IMR-90 (cell line): Measurements from ENCODE around the gene NOC2L. TPM values are rescaled to one million over a fixed set of nuclear protein-coding genes. Genes with fewer than 3 reads are reported as not detected.

Experiments used
- ATAC-seq: fragments of 200-7000 bp; cut with Tn5 transposase; 2 replicates; pipeline ENCODE4 v1.9.1; 2020; ENCODE audit warnings: low read depth, mild to moderate bottlenecking, moderate library complexity
- BruUV-seq: library from RNA; stranded (reverse); fragments of 400-500 nt; replicated peaks from 2 replicates; lab custom pipeline; 2021; lab: Mats Ljungman, UMichigan
- CTCF ChIA-PET: fragments of 300-600 bp; formaldehyde crosslinking; extraction: SDS; loops from one replicate; lab custom pipeline; 2021; ENCODE audit warnings: antibody characterized with exemption; lab: Yijun Ruan, JAX
- POLR2A ChIA-PET: fragments of 300-600 bp; sonication (Branson Sonifier 250); formaldehyde crosslinking; loops from one replicate; lab custom pipeline; 2022; ENCODE audit warnings: antibody characterized with exemption; ENCODE audit not compliant: unreplicated experiment; lab: Charles Lee
- DNase-seq: peaks from one replicate; pipeline ENCODE4 v3.0.0; 2013
- H2AFZ ChIP-seq: replicated peaks from 2 replicates; pipeline ENCODE3; 2013; ENCODE audit warnings: low read length, mild to moderate bottlenecking; ENCODE audit not compliant: poor library complexity
- H2AK5ac ChIP-seq: 2 replicates; pipeline ENCODE4 v1.6.1; 2013; ENCODE audit warnings: low read depth, low read length, inconsistent platforms
- H2AK9ac ChIP-seq: replicated peaks from 2 replicates; pipeline ENCODE3; 2013; ENCODE audit warnings: mild to moderate bottlenecking, low read depth, low read length, moderate library complexity; ENCODE audit not compliant: poor library complexity
- H2BK120ac ChIP-seq: 2 replicates; pipeline ENCODE4 v1.6.1; 2013; ENCODE audit warnings: low read depth, low read length, inconsistent platforms
- H2BK15ac ChIP-seq: 3 replicates; pipeline ENCODE4 v1.6.1; 2013; ENCODE audit warnings: low read depth, low read length, inconsistent platforms
- H2BK20ac ChIP-seq: 2 replicates; pipeline ENCODE4 v1.6.1; 2013; ENCODE audit warnings: low read depth, mild to moderate bottlenecking, inconsistent platforms, low read length, moderate library complexity
- H2BK5ac ChIP-seq: 2 replicates; pipeline ENCODE4 v1.6.1; 2013; ENCODE audit warnings: mild to moderate bottlenecking, low read depth, low read length, inconsistent platforms; ENCODE audit not compliant: poor library complexity, severe bottlenecking
- H3K14ac ChIP-seq: replicated peaks from 2 replicates; pipeline ENCODE4 v1.6.1; 2013; ENCODE audit warnings: low read depth, low read length, inconsistent platforms
- H3K18ac ChIP-seq: 2 replicates; pipeline ENCODE4 v1.6.1; 2013; ENCODE audit warnings: low read depth, low read length, control low read depth
- H3K23ac ChIP-seq: 2 replicates; pipeline ENCODE4 v1.6.1; 2013; ENCODE audit warnings: low read depth, low read length, inconsistent platforms
- H3K27ac ChIP-seq: 2 replicates; pipeline ENCODE4 v1.5.1; 2013; ENCODE audit warnings: mild to moderate bottlenecking, control low read depth, low read length; ENCODE audit not compliant: insufficient read depth
- H3K27me3 ChIP-seq: 2 replicates; pipeline ENCODE4 v1.6.1; 2013; ENCODE audit warnings: low read length; ENCODE audit not compliant: control insufficient read depth, insufficient read depth
- H3K36me3 ChIP-seq: 2 replicates; pipeline ENCODE4 v1.6.1; 2013; ENCODE audit warnings: low read length, mixed read lengths; ENCODE audit not compliant: control insufficient read depth, insufficient read depth
- H3K4ac ChIP-seq: 2 replicates; pipeline ENCODE4 v1.6.1; 2013; ENCODE audit warnings: low read depth, low read length, inconsistent platforms
- H3K4me1 ChIP-seq: 2 replicates; pipeline ENCODE4 v1.6.1; 2013; ENCODE audit warnings: low read length, mixed read lengths; ENCODE audit not compliant: control insufficient read depth, insufficient read depth
- H3K4me2 ChIP-seq: 2 replicates; pipeline ENCODE4 v1.6.1; 2013; ENCODE audit warnings: low read depth, mild to moderate bottlenecking, control low read depth, low read length, moderate library complexity
- H3K4me3 ChIP-seq: 2 replicates; pipeline ENCODE4 v1.5.1; 2013; ENCODE audit warnings: low read depth, mild to moderate bottlenecking, control low read depth, low read length, moderate library complexity; ENCODE audit not compliant: insufficient read depth
- H3K56ac ChIP-seq: 2 replicates; pipeline ENCODE4 v1.6.1; 2013; ENCODE audit warnings: low read length, inconsistent platforms; ENCODE audit not compliant: insufficient read depth; ENCODE audit errors: extremely low read depth
- H3K79me1 ChIP-seq, 2 experiments: 2 replicates each; pipeline ENCODE4 v1.6.1; 2013; ENCODE audit warnings: low read length in 2 of 2, inconsistent platforms in 1 of 2, low read depth in 1 of 2
- H3K9ac ChIP-seq: 2 replicates; pipeline ENCODE4 v1.6.1; 2013; ENCODE audit warnings: low read depth, low read length, control low read depth
- H3K9me1 ChIP-seq: 2 replicates; pipeline ENCODE4 v1.6.1; 2013; ENCODE audit warnings: low read length, inconsistent platforms; ENCODE audit not compliant: insufficient read depth
- H3K9me3 ChIP-seq: 2 replicates; pipeline ENCODE4 v1.6.1; 2013; ENCODE audit warnings: low read length; ENCODE audit not compliant: control insufficient read depth, insufficient read depth
- H4K20me1 ChIP-seq: 2 replicates; pipeline ENCODE4 v1.6.1; 2013; ENCODE audit warnings: low read length, inconsistent platforms; ENCODE audit not compliant: insufficient read depth
- H4K5ac ChIP-seq: 2 replicates; pipeline ENCODE4 v1.6.1; 2013; ENCODE audit warnings: mild to moderate bottlenecking, low read depth, low read length, control low read depth
- H4K8ac ChIP-seq, 2 experiments: 2 replicates each; pipeline ENCODE4 v1.6.1; 2013; ENCODE audit warnings: low read depth in 2 of 2, low read length in 2 of 2, control low read depth in 1 of 2, inconsistent platforms in 1 of 2
- H4K91ac ChIP-seq: 2 replicates; pipeline ENCODE4 v1.6.1; 2013; ENCODE audit warnings: low read depth, low read length, inconsistent platforms; ENCODE audit not compliant: insufficient read depth
- CHD1 ChIP-seq: IDR thresholded peaks from 2 replicates; pipeline ENCODE4 v1.6.1; 2012; ENCODE audit warnings: low read depth, low read length, improper control_type of control experiment
- CTCF ChIP-seq: conservative IDR thresholded peaks from 2 replicates; pipeline ENCODE4 v1.5.1; 2012; ENCODE audit warnings: mild to moderate bottlenecking, low read depth, low read length, improper control_type of control experiment
- ELK1 ChIP-seq: fragments of 150-350 bp; IDR thresholded peaks from 2 replicates; pipeline ENCODE4 v1.6.1; 2016; ENCODE audit warnings: low read depth, mild to moderate bottlenecking, low read length, moderate library complexity, borderline replicate concordance
- FOS ChIP-seq: fragments of 150-350 bp; IDR thresholded peaks from 2 replicates; pipeline ENCODE4 v1.6.1; 2016; ENCODE audit warnings: low read depth, low read length
- MAZ ChIP-seq: IDR thresholded peaks from 2 replicates; pipeline ENCODE4 v1.6.1; 2012; ENCODE audit warnings: low read depth, mild to moderate bottlenecking, low read length, improper control_type of control experiment, moderate library complexity, borderline replicate concordance
- NFE2L2 ChIP-seq: fragments of 150-350 bp; IDR thresholded peaks from 2 replicates; pipeline ENCODE4 v1.6.1; 2016; ENCODE audit warnings: low read depth, mild to moderate bottlenecking, low read length
- POLR2A ChIP-seq: IDR thresholded peaks from 2 replicates; pipeline ENCODE4 v1.6.1; 2012; ENCODE audit warnings: mild to moderate bottlenecking, low read depth, low read length
- RFX5 ChIP-seq: IDR thresholded peaks from 2 replicates; pipeline ENCODE4 v1.8.0; 2012; ENCODE audit warnings: low read depth, mild to moderate bottlenecking, low read length, moderate library complexity
- SMC3 ChIP-seq: fragments of 150-350 bp; IDR thresholded peaks from 2 replicates; pipeline ENCODE4 v1.6.1; 2016; ENCODE audit warnings: low read depth, mild to moderate bottlenecking, antibody characterized with exemption, low read length, moderate library complexity
- USF2 ChIP-seq: fragments of 150-350 bp; IDR thresholded peaks from 2 replicates; pipeline ENCODE4 v1.6.1; 2017; ENCODE audit warnings: mild to moderate bottlenecking, antibody characterized with exemption, low read length, low read depth
- WGBS, 2 experiments: methylation state at CpG; one replicate each; pipeline versions ENCODE4 v1.1.5 to v1.1.7; 2013; ENCODE audit warnings: missing lambda C conversion rate in 2 of 2; ENCODE audit not compliant: insufficient read length in 1 of 2; ENCODE audit errors: extremely low coverage in 2 of 2; 5-methylcytosine and 5-hydroxymethylcytosine counted together
- dilution Hi-C: fragments of 300-500 bp; cut with HindIII; formaldehyde crosslinking; loops from one replicate; pipeline ENCODE4 v1.14.3; 2018; ENCODE audit warnings: low sequenced_read_pairs; ENCODE audit not compliant: unreplicated experiment
- in situ Hi-C: fragments of 300-500 bp; cut with MboI; formaldehyde crosslinking; loops from 3 replicates; pipeline ENCODE4 v1.14.3; 2019; ENCODE audit warnings: low sequenced_read_pairs, inconsistent platforms, mixed read lengths
- intact Hi-C: fragments of 100-400 bp; cut with micrococcal nuclease; formaldehyde crosslinking; loops from 2 replicates; pipeline ENCODE4 v1.10.0; 2022
- polyA plus RNA-seq, 3 experiments: library from polyadenylated mRNA; depleted of rRNA; stranded (reverse); fragments of >200 nt; gene quantifications; 2 replicates each; pipeline ENCODE4 v1.2.3, GENCODE V29; 2012; ENCODE audit warnings: low replicate concordance in 1 of 3
- total RNA-seq: library from RNA; depleted of rRNA; stranded (reverse); fragments of >200 nt; gene quantifications from 2 replicates; pipeline ENCODE4 v1.2.3, GENCODE V29; 2012

Gene NOC2L
- total and polyA plus RNA-seq, 2 of the 4 experiments (the other 2 are of a cell fraction) = 74.2 to 106 TPM

GRCh38 chr1:936348-937264 lies 22.4 kb downstream of the NOC2L start (continued):
- TF ChIP-seq MAZ = no peak

GRCh38 chr1:935751-936231 lies 23.3 kb downstream of the NOC2L start:
- no peak overlapping the region for H3K4me2 ChIP-seq
- no peak overlapping the region for H3K27ac ChIP-seq
- no peak overlapping the region for H3K56ac ChIP-seq
- H4K20me1 ChIP-seq = peaks cover 10% of the 10 kb centered on the region
- H3K4me1 ChIP-seq = peaks cover 20% of the 10 kb centered on the region
- intact Hi-C loops = no loop called here
- H2BK20ac ChIP-seq = no peak overlapping the region
- H3K4ac ChIP-seq = no peak overlapping the region
- BruUV-seq = no TSS peak
- ChIA-PET CTCF (no interaction called here), POLR2A (no interaction called here)
- H3K79me1 ChIP-seq = no peaks in the 10 kb centered on the region
- TF ChIP-seq CHD1 (no peak), ELK1 (no peak), SMC3 (no peak), FOS (no peak), USF2 (no peak), NFE2L2 (no peak), CTCF (no peak), POLR2A (no peak), MAZ (no peak), RFX5 (no peak)
- no peak for DNase-seq
- no peak overlapping the region for H4K5ac ChIP-seq
- no peak for ATAC-seq
- no peak overlapping the region for H2BK5ac ChIP-seq
- no peaks in the 10 kb centered on the region for H3K27me3 ChIP-seq
- peaks cover 2% of the 10 kb centered on the region for H3K36me3 ChIP-seq
- in situ Hi-C loops = no loop called here
- H2BK120ac ChIP-seq = no peak overlapping the region
- no peak overlapping the region for H3K4me3 ChIP-seq
- WGBS, 2 experiments = 74% methylated on average over 17 of the region's 30 CpGs; no CpG with 5 or more reads in 1 of the 2 experiments
- no peak overlapping the region for H2BK15ac ChIP-seq
- H3K14ac ChIP-seq = no peak overlapping the region
- no peaks in the 10 kb centered on the region for H3K9me1 ChIP-seq
- H3K18ac ChIP-seq = no peak overlapping the region
- H3K23ac ChIP-seq = no peak overlapping the region
- no peak overlapping the region for H2AK5ac ChIP-seq
- H3K9me3 ChIP-seq = no peaks in the 10 kb centered on the region
- no peak overlapping the region for H3K9ac ChIP-seq
- no peak overlapping the region for H2AK9ac ChIP-seq
- no peak overlapping the region for H2AFZ ChIP-seq
- H4K91ac ChIP-seq = no peak overlapping the region
- dilution Hi-C loops = no loop called here
- no peak overlapping the region for H4K8ac ChIP-seq
